Measurements from ENCODE around the gene FILIP1.
A peak's percentile ranks its signal among the peaks of the same experiment; 100 is the strongest.
"Not testable (repeated sequence)": the region's sequence is repeated elsewhere in the genome, so short reads cannot be mapped to it uniquely, and the experiment has no call there.

Gene FILIP1

DNA sequence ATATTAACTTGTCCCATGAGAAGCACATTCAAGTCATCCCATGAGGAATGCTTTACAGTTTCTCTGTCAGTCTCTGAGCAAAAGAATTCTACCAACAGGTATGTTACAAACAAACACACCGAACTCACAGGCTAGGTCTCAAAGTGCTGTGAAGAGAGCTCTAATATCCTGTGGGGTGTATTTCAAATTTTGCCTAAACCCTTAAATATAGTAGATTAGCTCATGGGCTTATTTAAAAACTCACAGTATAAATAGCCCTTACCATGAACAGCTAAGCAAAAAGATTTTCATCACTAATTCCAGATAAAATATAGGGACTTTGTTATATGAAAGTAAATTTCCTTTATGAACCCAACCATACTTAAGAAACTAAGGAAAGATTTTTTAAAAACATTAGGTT lies 77.8 kb downstream of the FILIP1 start:
- H3K9me3 ChIP-seq (ENCODE audit: control insufficient read depth in 5 of 5, low read length in 5 of 5), result no peaks in the 10 kb centered on the region
- peaks cover 0 to 27% (median 3%) of the 10 kb centered on the region in 5 donors for H3K4me1 ChIP-seq (ENCODE audit: control insufficient read depth in 5 of 5, insufficient read depth in 5 of 5, low read length in 5 of 5)
- no peaks in the 10 kb centered on the region for H3K27me3 ChIP-seq (ENCODE audit: control insufficient read depth in 5 of 5, insufficient read depth in 4 of 5, low read length in 5 of 5)
- no peak overlapping the region for H3K27ac ChIP-seq (ENCODE audit: low read depth, low read length)
- no peaks in the 10 kb centered on the region for H3K36me3 ChIP-seq (ENCODE audit: control insufficient read depth in 5 of 5, insufficient read depth in 5 of 5, low read length in 5 of 5)
- H3K9ac ChIP-seq (ENCODE audit: low read length in 5 of 5), result no peak overlapping the region
- H3K4me3 ChIP-seq (ENCODE audit: low read depth in 1 of 5, low read length in 5 of 5), result no peak overlapping the region

DNA sequence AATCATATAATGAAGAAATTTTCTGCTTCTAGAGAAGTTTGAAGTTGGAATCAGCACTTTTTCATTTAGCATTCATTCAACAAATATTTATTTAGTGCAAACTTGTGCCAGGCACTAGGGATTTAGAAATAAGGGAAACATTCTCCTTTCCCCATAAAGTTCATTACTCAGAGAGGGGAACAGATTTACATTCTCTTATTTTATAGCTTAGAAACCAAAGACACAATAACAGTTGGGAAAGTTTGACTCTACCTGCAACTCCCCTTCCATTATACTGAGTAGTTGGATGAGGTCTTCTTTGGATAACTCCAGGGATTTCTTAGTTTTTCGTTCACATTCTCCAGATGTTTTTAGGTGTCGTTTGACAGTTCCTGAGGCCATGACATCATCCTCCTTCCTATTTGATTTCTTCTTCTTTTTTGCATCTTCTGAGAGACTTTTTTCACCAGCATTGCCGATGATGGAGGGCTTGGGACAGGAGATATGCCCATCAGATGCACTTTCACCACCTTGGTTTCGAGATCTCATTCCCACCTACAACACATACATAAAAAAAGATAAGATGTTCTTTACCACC lies 79.1 kb downstream of the FILIP1 start:
- Histone ChIP-seq H3K36me3 (ENCODE audit: control insufficient read depth in 5 of 5, insufficient read depth in 5 of 5, low read length in 5 of 5) (no peaks in the 10 kb centered on the region), H3K4me1 (ENCODE audit: control insufficient read depth in 5 of 5, insufficient read depth in 5 of 5, low read length in 5 of 5) (peaks cover 0 to 27% (median 3%) of the 10 kb centered on the region in 5 donors), H3K27ac (ENCODE audit: low read depth, low read length) (no peak overlapping the region), H3K4me3 (ENCODE audit: low read depth in 1 of 5, low read length in 5 of 5) (no peak overlapping the region), H3K9ac (ENCODE audit: low read length in 5 of 5) (no peak overlapping the region), H3K27me3 (ENCODE audit: control insufficient read depth in 5 of 5, insufficient read depth in 4 of 5, low read length in 5 of 5) (no peaks in the 10 kb centered on the region), H3K9me3 (ENCODE audit: control insufficient read depth in 5 of 5, low read length in 5 of 5) (peaks cover 0 to 4% (median 0%) of the 10 kb centered on the region in 5 donors)

DNA sequence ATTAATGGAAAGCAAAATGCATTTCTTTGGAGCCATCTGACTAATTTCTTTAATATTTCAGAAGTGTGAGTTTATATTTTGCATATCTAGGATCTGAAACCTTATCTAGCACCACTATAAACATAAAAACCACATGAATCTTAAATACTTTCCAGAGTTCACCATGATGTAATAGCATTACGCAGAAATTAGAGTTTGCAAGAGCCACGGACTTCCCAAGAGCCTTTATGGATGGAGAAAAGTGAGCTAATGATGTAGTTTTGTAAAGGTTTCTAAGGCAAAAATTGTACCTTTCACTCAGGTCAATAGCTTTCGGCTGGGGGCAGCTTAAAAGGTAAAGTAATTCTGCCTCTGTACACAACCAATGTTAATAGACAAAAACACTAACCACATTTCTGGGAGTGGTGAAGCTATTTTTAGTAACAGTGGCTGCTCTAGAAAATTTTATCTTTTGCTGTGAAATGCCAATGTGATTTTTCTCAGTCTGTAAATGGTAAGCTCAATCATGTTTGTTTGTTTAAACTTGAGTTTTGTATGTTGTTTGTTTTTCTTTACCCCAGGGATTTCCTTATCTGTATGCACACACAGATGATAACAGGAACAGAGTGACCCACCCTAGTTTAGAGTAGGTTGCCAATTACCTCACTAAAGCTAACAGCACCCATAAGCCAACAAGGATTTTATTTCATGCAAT lies 80.5 kb downstream of the FILIP1 start:
- no peak overlapping the region for H3K4me3 ChIP-seq (ENCODE audit: low read depth in 1 of 5, low read length in 5 of 5)
- H3K9me3 ChIP-seq (ENCODE audit: control insufficient read depth in 5 of 5, low read length in 5 of 5), result peaks cover 0 to 4% (median 0%) of the 10 kb centered on the region in 5 donors
- H3K27me3 ChIP-seq (ENCODE audit: control insufficient read depth in 5 of 5, insufficient read depth in 4 of 5, low read length in 5 of 5), result no peaks in the 10 kb centered on the region
- H3K9ac ChIP-seq (ENCODE audit: low read length in 5 of 5), result no peak overlapping the region
- no peaks in the 10 kb centered on the region for H3K36me3 ChIP-seq (ENCODE audit: control insufficient read depth in 5 of 5, insufficient read depth in 5 of 5, low read length in 5 of 5)
- no peak overlapping the region for H3K27ac ChIP-seq (ENCODE audit: low read depth, low read length)
- peaks cover 0 to 18% (median 0%) of the 10 kb centered on the region in 5 donors for H3K4me1 ChIP-seq (ENCODE audit: control insufficient read depth in 5 of 5, insufficient read depth in 5 of 5, low read length in 5 of 5)

DNA sequence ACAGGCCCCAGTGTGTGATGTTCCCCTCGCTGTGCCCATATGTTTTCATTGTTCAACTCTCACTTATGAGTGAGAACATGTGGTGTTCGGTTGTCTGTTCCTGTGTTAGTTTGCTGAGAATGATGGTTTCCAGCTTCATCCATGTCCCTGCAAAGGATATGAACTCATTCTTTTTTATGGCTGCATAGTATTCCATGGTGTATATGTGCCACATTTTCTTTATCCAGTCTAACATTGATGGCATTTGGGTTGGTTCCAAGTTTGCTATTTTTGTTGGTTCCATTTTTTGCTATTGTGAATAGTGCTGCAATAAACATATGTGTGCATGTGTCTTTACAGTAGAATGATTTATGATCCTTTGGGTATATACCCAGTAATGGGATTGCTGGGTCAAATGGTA lies 83.0 kb downstream of the FILIP1 start:
- H3K27ac ChIP-seq (ENCODE audit: low read depth, low read length); H3K9ac ChIP-seq (ENCODE audit: low read length in 5 of 5); H3K9me3 ChIP-seq (ENCODE audit: control insufficient read depth in 5 of 5, low read length in 5 of 5); H3K36me3 ChIP-seq (ENCODE audit: control insufficient read depth in 5 of 5, insufficient read depth in 5 of 5, low read length in 5 of 5); H3K27me3 ChIP-seq (ENCODE audit: control insufficient read depth in 5 of 5, insufficient read depth in 4 of 5, low read length in 5 of 5); H3K4me3 ChIP-seq (ENCODE audit: low read depth in 1 of 5, low read length in 5 of 5): not testable (repeated sequence)
- H3K4me1 ChIP-seq (ENCODE audit: control insufficient read depth in 5 of 5, insufficient read depth in 5 of 5, low read length in 5 of 5), result peaks cover 0 to 18% (median 0%) of the 10 kb centered on the region in 5 donors

DNA sequence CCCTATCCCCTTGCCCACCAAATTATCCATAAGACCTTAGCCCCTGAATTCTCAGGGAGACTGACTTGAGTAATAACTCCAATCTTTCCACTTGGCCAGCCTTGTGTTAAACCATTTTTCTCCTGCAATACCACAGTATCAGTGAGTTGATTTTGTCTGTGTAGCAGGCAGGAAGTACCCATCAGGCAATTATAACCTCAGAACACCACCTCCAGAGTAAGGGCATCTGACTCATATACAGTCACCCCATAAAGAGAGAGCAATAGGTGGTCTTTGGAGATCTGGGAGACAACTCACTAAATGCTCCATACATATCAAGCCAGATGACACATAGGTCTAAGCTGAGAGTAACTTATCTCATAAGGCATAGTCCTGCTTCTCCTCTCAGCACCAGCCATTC lies 83.7 kb downstream of the FILIP1 start:
- Histone ChIP-seq H3K27ac (ENCODE audit: low read depth, low read length) (no peak overlapping the region), H3K9ac (ENCODE audit: low read length in 5 of 5) (no peak overlapping the region), H3K4me1 (ENCODE audit: control insufficient read depth in 5 of 5, insufficient read depth in 5 of 5, low read length in 5 of 5) (peaks cover 0 to 18% (median 0%) of the 10 kb centered on the region in 5 donors), H3K27me3 (ENCODE audit: control insufficient read depth in 5 of 5, insufficient read depth in 4 of 5, low read length in 5 of 5) (no peaks in the 10 kb centered on the region), H3K9me3 (ENCODE audit: control insufficient read depth in 5 of 5, low read length in 5 of 5) (peaks cover 0 to 4% (median 0%) of the 10 kb centered on the region in 5 donors), H3K4me3 (ENCODE audit: low read depth in 1 of 5, low read length in 5 of 5) (no peak overlapping the region), H3K36me3 (ENCODE audit: control insufficient read depth in 5 of 5, insufficient read depth in 5 of 5, low read length in 5 of 5) (no peaks in the 10 kb centered on the region)

DNA sequence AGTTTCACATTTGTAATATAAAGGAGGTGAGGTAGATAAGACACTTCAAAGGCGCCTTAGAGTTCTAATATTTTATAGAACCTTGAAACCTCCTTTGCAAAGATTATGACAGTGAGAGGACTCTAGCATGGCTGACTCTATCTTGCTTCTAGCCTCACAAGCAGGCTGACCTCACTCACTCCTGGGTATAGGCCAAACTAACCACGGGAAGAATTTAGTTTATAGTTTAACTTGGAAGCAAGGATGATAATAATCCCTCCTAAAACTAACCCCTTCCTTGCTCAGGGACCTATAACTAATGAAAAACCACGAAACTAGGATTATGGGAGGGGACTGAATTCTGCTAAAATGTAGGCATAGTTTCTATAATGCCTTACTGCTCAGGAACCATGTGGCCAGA lies 84.3 kb downstream of the FILIP1 start:
- Histone ChIP-seq H3K36me3 (ENCODE audit: control insufficient read depth in 5 of 5, insufficient read depth in 5 of 5, low read length in 5 of 5) (no peaks in the 10 kb centered on the region), H3K9me3 (ENCODE audit: control insufficient read depth in 5 of 5, low read length in 5 of 5) (peaks cover 0 to 4% (median 0%) of the 10 kb centered on the region in 5 donors), H3K27me3 (ENCODE audit: control insufficient read depth in 5 of 5, insufficient read depth in 4 of 5, low read length in 5 of 5) (no peaks in the 10 kb centered on the region), H3K4me3 (ENCODE audit: low read depth in 1 of 5, low read length in 5 of 5) (no peak overlapping the region), H3K9ac (ENCODE audit: low read length in 5 of 5) (no peak overlapping the region), H3K27ac (ENCODE audit: low read depth, low read length) (no peak overlapping the region), H3K4me1 (ENCODE audit: control insufficient read depth in 5 of 5, insufficient read depth in 5 of 5, low read length in 5 of 5) (peaks cover 0 to 13% (median 0%) of the 10 kb centered on the region in 5 donors)

DNA sequence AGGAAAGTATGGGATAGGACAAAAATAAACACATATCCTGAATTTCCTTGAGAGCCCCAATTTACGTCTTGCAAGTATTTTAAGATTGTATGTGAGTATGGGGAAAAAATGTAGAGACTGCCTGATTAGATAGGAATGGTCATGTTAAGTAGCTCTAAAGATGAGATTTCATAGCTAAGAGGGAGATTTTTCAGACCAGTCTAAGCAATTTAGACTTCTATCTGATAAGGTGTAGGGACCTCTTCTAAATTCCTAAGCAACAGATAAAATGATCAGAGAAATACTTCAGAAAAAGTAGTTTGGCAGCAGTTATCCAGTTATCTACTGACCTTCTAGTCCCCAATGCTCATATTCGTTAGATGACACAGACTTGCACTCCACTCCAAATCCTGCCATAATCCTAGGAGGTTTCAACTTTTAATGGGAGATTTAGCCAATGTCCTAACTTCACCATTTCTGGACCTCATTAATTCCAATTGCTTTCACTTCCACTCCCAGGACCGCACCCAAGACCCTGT lies 90.0 kb downstream of the FILIP1 start:
- no peak overlapping the region for H3K9ac ChIP-seq (ENCODE audit: low read length in 5 of 5)
- no peaks in the 10 kb centered on the region for H3K27me3 ChIP-seq (ENCODE audit: control insufficient read depth in 5 of 5, insufficient read depth in 4 of 5, low read length in 5 of 5)
- H3K4me1 ChIP-seq (ENCODE audit: control insufficient read depth in 5 of 5, insufficient read depth in 5 of 5, low read length in 5 of 5), result peaks cover 0 to 6% (median 0%) of the 10 kb centered on the region in 5 donors
- no peak overlapping the region for H3K4me3 ChIP-seq (ENCODE audit: low read depth in 1 of 5, low read length in 5 of 5)
- H3K9me3 ChIP-seq (ENCODE audit: control insufficient read depth in 5 of 5, low read length in 5 of 5), result no peaks in the 10 kb centered on the region
- H3K36me3 ChIP-seq (ENCODE audit: control insufficient read depth in 5 of 5, insufficient read depth in 5 of 5, low read length in 5 of 5), result no peaks in the 10 kb centered on the region
- no peak overlapping the region for H3K27ac ChIP-seq (ENCODE audit: low read depth, low read length)

DNA sequence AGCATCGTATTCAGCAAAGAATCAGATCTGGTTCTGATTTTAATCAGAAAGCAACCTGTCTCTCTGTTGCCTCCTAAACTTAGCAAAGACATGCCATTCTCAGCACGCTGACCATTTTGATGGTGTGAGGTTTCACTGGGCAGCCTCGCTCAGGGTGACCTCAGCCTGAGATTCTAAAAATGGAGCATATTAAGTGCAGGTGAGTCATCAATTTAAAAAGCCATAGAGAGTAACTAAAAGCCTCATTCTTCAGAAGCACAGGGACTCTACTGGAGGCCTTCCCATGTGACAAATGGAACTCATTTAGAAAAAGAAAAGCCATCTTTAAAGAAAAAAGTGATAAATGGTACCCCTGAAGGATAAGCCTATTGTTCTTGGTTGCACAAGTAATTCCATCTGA lies 91.3 kb downstream of the FILIP1 start:
- Histone ChIP-seq H3K9me3 (ENCODE audit: control insufficient read depth in 5 of 5, low read length in 5 of 5) (no peaks in the 10 kb centered on the region), H3K27ac (ENCODE audit: low read depth, low read length) (peak overlapping the region; percentile 27)

DNA sequence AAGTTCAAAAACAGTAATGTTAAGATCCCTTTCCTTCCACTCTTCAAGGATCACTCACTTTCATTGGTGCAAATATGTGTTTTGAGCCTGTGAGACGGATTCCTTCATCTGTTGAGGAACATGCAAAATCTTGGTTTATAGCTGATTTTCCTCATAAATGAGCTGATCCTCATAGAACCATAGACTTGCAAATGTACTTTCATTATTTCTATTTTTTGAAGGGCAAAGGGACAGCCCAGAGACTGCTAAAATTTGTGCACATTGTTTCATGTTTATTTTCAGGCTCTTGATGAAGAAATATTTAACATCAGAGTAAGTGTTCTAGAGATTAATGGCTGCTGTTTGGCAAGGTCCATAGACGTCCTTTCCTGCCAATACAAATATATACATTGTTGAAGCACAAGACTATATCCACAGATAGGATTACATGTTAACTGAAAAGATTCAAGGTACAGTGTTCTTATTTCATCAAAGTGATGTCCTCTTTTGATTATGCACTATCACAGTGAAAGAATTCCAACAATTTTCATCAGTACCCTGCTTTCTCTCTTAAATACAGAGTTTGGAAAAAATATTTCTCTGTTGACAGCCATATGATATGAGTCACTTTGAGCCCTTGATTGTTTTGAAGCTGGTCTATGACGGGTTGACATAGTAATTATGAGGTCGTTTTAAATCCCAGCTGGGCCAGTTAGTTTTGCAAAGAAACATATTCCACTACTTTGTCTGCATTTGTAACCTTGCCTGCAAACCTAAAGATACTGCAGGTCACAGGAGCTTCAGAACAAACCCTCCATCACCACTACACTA lies 95.7 kb downstream of the FILIP1 start:
- Histone ChIP-seq H3K9me3 (ENCODE audit: control insufficient read depth in 5 of 5, low read length in 5 of 5) (no peaks in the 10 kb centered on the region), H3K9ac (ENCODE audit: low read length in 5 of 5) (no peak overlapping the region), H3K27me3 (ENCODE audit: control insufficient read depth in 5 of 5, insufficient read depth in 4 of 5, low read length in 5 of 5) (no peaks in the 10 kb centered on the region), H3K27ac (ENCODE audit: low read depth, low read length) (no peak overlapping the region), H3K4me1 (ENCODE audit: control insufficient read depth in 5 of 5, insufficient read depth in 5 of 5, low read length in 5 of 5) (peaks cover 0 to 6% (median 0%) of the 10 kb centered on the region in 5 donors), H3K4me3 (ENCODE audit: low read depth in 1 of 5, low read length in 5 of 5) (no peak overlapping the region), H3K36me3 (ENCODE audit: control insufficient read depth in 5 of 5, insufficient read depth in 5 of 5, low read length in 5 of 5) (no peaks in the 10 kb centered on the region)

More for the DNA sequence above, 91.3 kb downstream of the FILIP1 start:
- no peak overlapping the region for H3K9ac ChIP-seq (ENCODE audit: low read length in 5 of 5)
- H3K4me3 ChIP-seq (ENCODE audit: low read depth in 1 of 5, low read length in 5 of 5), result no peak overlapping the region
- H3K4me1 ChIP-seq (ENCODE audit: control insufficient read depth in 5 of 5, insufficient read depth in 5 of 5, low read length in 5 of 5), result peaks cover 0 to 6% (median 0%) of the 10 kb centered on the region in 5 donors
- no peaks in the 10 kb centered on the region for H3K27me3 ChIP-seq (ENCODE audit: control insufficient read depth in 5 of 5, insufficient read depth in 4 of 5, low read length in 5 of 5)
- H3K36me3 ChIP-seq (ENCODE audit: control insufficient read depth in 5 of 5, insufficient read depth in 5 of 5, low read length in 5 of 5), result no peaks in the 10 kb centered on the region

DNA sequence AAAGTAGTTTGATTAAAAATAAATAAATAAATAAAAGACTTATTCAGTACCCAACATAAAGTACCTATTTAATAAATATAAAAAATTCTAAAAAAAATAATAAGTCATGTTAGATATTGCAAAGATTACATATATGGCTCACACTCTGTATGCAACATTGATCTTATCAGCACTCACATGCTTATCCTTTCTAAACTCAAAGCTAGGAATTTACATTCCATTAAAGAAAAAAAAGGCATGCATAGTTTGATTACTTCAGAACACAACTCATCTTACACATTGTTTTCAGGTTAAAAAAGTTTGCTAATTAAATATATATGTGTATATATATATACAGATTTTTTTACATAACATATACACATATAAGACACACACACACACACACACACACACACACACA lies 96.4 kb downstream of the FILIP1 start:
- no peaks in the 10 kb centered on the region for H3K9me3 ChIP-seq (ENCODE audit: control insufficient read depth in 5 of 5, low read length in 5 of 5)
- no peak overlapping the region for H3K9ac ChIP-seq (ENCODE audit: low read length in 5 of 5)
- H3K27me3 ChIP-seq (ENCODE audit: control insufficient read depth in 5 of 5, insufficient read depth in 4 of 5, low read length in 5 of 5), result no peaks in the 10 kb centered on the region
- no peaks in the 10 kb centered on the region for H3K36me3 ChIP-seq (ENCODE audit: control insufficient read depth in 5 of 5, insufficient read depth in 5 of 5, low read length in 5 of 5)
- no peak overlapping the region for H3K4me3 ChIP-seq (ENCODE audit: low read depth in 1 of 5, low read length in 5 of 5)
- H3K4me1 ChIP-seq (ENCODE audit: control insufficient read depth in 5 of 5, insufficient read depth in 5 of 5, low read length in 5 of 5), result peaks cover 0 to 3% (median 0%) of the 10 kb centered on the region in 5 donors
- no peak overlapping the region for H3K27ac ChIP-seq (ENCODE audit: low read depth, low read length)

All from subcutaneous abdominal adipose tissue (tissue), 5 donors.